Thyroid gland (tissue), 4 donors: ENCODE results near the gene GPR18.

Experiments
- CTCF ChIP-seq, 6 experiments: fragments of 200-600 bp in 3 of 6; fragments of 450-650 bp in 3 of 6; sonication (generic) in 3 of 6; IDR thresholded peaks; one replicate each; pipeline ENCODE4 v1.5.1; 2016 to 2019; ENCODE audit warnings: antibody characterized with exemption in 6 of 6, mild to moderate bottlenecking in 2 of 6, inconsistent platforms in 1 of 6, moderate library complexity in 1 of 6
- POLR2A ChIP-seq, 2 donors: fragments of 450-650 bp; IDR thresholded peaks; one replicate each; pipeline ENCODE4 v1.6.1; 2017; ENCODE audit warnings: antibody characterized with exemption in 2 of 2, mild to moderate bottlenecking in 2 of 2, moderate library complexity in 1 of 2

- TF ChIP-seq POLR2A (IDR thresholded peaks at IDR 0.05) (no peak), CTCF (IDR thresholded peaks at IDR 0.05) (no peak)
These were observed 43.9 kb upstream of the GPR18 start for GRCh38 chr13:99301913-99302636.
